ENCODE measurements around the gene CAMK1D. TPM values are rescaled to one million over a fixed set of nuclear protein-coding genes. Genes with fewer than 3 reads are reported as not detected.

Gene CAMK1D
- total and polyA plus RNA-seq, 2 of the 4 experiments (the other 2 are of a cell fraction), result 5.0 to 5.3 TPM

GRCh38 chr10:12351447-12351846, 2.1 kb downstream of the CAMK1D start:
- H4K91ac ChIP-seq (ENCODE audit: insufficient read depth, low read depth, low read length), result no peak overlapping the region
- no peak overlapping the region for H4K8ac ChIP-seq (ENCODE audit: low read depth in 2 of 2, low read length in 2 of 2)
- no peak overlapping the region for H3K18ac ChIP-seq (ENCODE audit: low read depth, low read length)
- no peak overlapping the region for H3K9ac ChIP-seq (ENCODE audit: low read depth, low read length)
- dilution Hi-C loops (cut with HindIII; ENCODE audit: low sequenced_read_pairs, unreplicated experiment) (no loop called here), intact Hi-C loops (cut with micrococcal nuclease) (no loop called here), in situ Hi-C loops (cut with MboI; ENCODE audit: low sequenced_read_pairs) (no loop called here)
- ATAC-seq (ENCODE audit: low read depth), result no peak
- H2AK9ac ChIP-seq (replicated peaks; ENCODE audit: low read depth, low read length, poor library complexity), result no peak overlapping the region
- H4K20me1 ChIP-seq (ENCODE audit: insufficient read depth, low read length), result no peaks in the 10 kb centered on the region
- H3K9me3 ChIP-seq (ENCODE audit: control insufficient read depth, insufficient read depth, low read length), result no peaks in the 10 kb centered on the region
- POLR2A ChIA-PET (ENCODE audit: unreplicated experiment), result no interaction called here
- H4K5ac ChIP-seq (ENCODE audit: low read depth, low read length), result no peak overlapping the region
- no peak overlapping the region for H2AK5ac ChIP-seq (ENCODE audit: low read depth, low read length)
- H3K27me3 ChIP-seq (ENCODE audit: control insufficient read depth, insufficient read depth, low read length), result peaks cover 8% of the 10 kb centered on the region
- no peak overlapping the region for H3K14ac ChIP-seq (replicated peaks; ENCODE audit: low read depth, low read length)
- no peak for TF ChIP-seq CEBPB (IDR thresholded peaks at IDR 0.05; ENCODE audit: low read depth, low read length)
- TF ChIP-seq MAFK (IDR thresholded peaks at IDR 0.05; ENCODE audit: low read depth, low read length), result no peak
- TF ChIP-seq ELK1 (IDR thresholded peaks at IDR 0.05; ENCODE audit: borderline replicate concordance, low read depth, low read length), result no peak
- no peak for TF ChIP-seq RFX5 (IDR thresholded peaks at IDR 0.05; ENCODE audit: low read depth, low read length)
- TF ChIP-seq RAD21 (IDR thresholded peaks at IDR 0.05; ENCODE audit: low read length), result no peak
- no peak for TF ChIP-seq FOS (IDR thresholded peaks at IDR 0.05; ENCODE audit: low read depth, low read length)
- TF ChIP-seq MXI1 (IDR thresholded peaks at IDR 0.05; ENCODE audit: borderline replicate concordance, low read depth, low read length), result no peak
- no peak for TF ChIP-seq NFE2L2 (IDR thresholded peaks at IDR 0.05; ENCODE audit: low read depth, low read length)
- TF ChIP-seq CTCF (conservative IDR thresholded peaks at IDR 0.05; ENCODE audit: low read depth, low read length), result no peak
- TF ChIP-seq SMC3 (IDR thresholded peaks at IDR 0.05; ENCODE audit: low read depth, low read length), result no peak
- TF ChIP-seq MAZ (IDR thresholded peaks at IDR 0.05; ENCODE audit: borderline replicate concordance, low read depth, low read length), result no peak
- no peak for TF ChIP-seq RCOR1 (IDR thresholded peaks at IDR 0.05; ENCODE audit: insufficient replicate concordance, low read length)
- TF ChIP-seq CHD1 (IDR thresholded peaks at IDR 0.05; ENCODE audit: low read depth, low read length), result no peak
- TF ChIP-seq USF2 (IDR thresholded peaks at IDR 0.05; ENCODE audit: low read depth, low read length), result no peak
- TF ChIP-seq BHLHE40 (IDR thresholded peaks at IDR 0.05; ENCODE audit: low read depth, low read length), result no peak
- H3K27ac ChIP-seq (ENCODE audit: insufficient read depth, low read length), result no peak overlapping the region
- H3K36me3 ChIP-seq (ENCODE audit: control insufficient read depth, insufficient read depth, low read length), result no peaks in the 10 kb centered on the region
- no peaks in the 10 kb centered on the region for H3K4me1 ChIP-seq (ENCODE audit: control insufficient read depth, insufficient read depth, low read length)
- H2AFZ ChIP-seq (replicated peaks; ENCODE audit: low read length, poor library complexity), result no peak overlapping the region
- H3K56ac ChIP-seq (ENCODE audit: extremely low read depth, insufficient read depth, low read length), result no peak overlapping the region
- H2BK5ac ChIP-seq (ENCODE audit: low read depth, low read length, poor library complexity, severe bottlenecking), result no peak overlapping the region
- CTCF ChIA-PET, result no interaction called here
- no peak overlapping the region for H2BK15ac ChIP-seq (ENCODE audit: low read depth, low read length)
- no CpG with 5 or more reads among the region's 8 CpGs for WGBS, 2 experiments (ENCODE audit: extremely low coverage in 2 of 2, insufficient read length in 1 of 2)
- H3K4ac ChIP-seq (ENCODE audit: low read depth, low read length), result no peak overlapping the region
- no peaks in the 10 kb centered on the region; a peak in 1 of 4 replicates for H3K79me1 ChIP-seq (ENCODE audit: low read depth in 1 of 2, low read length in 2 of 2)
- H2BK120ac ChIP-seq (ENCODE audit: low read depth, low read length), result no peak overlapping the region
- no peak for DNase-seq
- H3K23ac ChIP-seq (ENCODE audit: low read depth, low read length), result no peak overlapping the region
- no peak overlapping the region; the same call in 1 of the 2 replicates for H3K4me2 ChIP-seq (ENCODE audit: low read depth, low read length)
- no TSS peak for BruUV-seq (replicated peaks)
- H2BK20ac ChIP-seq (ENCODE audit: low read depth, low read length), result no peak overlapping the region
- no peaks in the 10 kb centered on the region for H3K9me1 ChIP-seq (ENCODE audit: insufficient read depth, low read length)
- H3K4me3 ChIP-seq (ENCODE audit: insufficient read depth, low read depth, low read length), result no peak overlapping the region

Measured in IMR-90 (cell line).